HepG2 (cell line): ENCODE results near the gene RAC3. TPM values are rescaled to one million over a fixed set of nuclear protein-coding genes. Genes with fewer than 3 reads are reported as not detected.

Experiments
- ATAC-seq: fragments of 200-7000 bp; cut with Tn5 transposase; 3 replicates; pipeline ENCODE4 v1.9.1; 2020; ENCODE audit warnings: mild to moderate bottlenecking, moderate library complexity
- BruUV-seq: library from RNA; stranded (reverse); fragments of 400-500 nt; replicated peaks from 2 replicates; lab custom pipeline; 2021; lab: Mats Ljungman, UMichigan
- CTCF ChIA-PET: fragments of 300-600 bp; formaldehyde crosslinking; extraction: SDS; loops from one replicate; lab custom pipeline; 2021; ENCODE audit warnings: low total read pairs, inconsistent platforms, low intra/inter-chr PET ratio; lab: Yijun Ruan, JAX
- POLR2A ChIA-PET: fragments of 350-600 bp; sonication (Branson Sonifier 250); formaldehyde crosslinking; loops from one replicate; lab custom pipeline; 2020; ENCODE audit warnings: antibody characterized with exemption, inconsistent platforms; lab: Yijun Ruan, JAX
- DNase-seq: peaks from one replicate; pipeline ENCODE4 v3.0.0-alpha.2; 2015; ENCODE audit warnings: low spot score
- FAIRE-seq: peaks from 3 replicates; lab custom pipeline; 2011; peaks lifted over from hg19 to GRCh38; lab: Jason Lieb, UNC
- H2AFZ ChIP-seq: one replicate; pipeline ENCODE4 v1.6.1; 2011; ENCODE audit warnings: low read length, inconsistent platforms
- H3K27ac ChIP-seq: fragments of 300-600 bp; 3 replicates; pipeline ENCODE4 v1.8.0; 2011; ENCODE audit warnings: mixed run types, mild to moderate bottlenecking, mixed read lengths, low read length, inconsistent platforms; ENCODE audit not compliant: insufficient read depth; ENCODE audit errors: extremely low read length
- H3K27me3 ChIP-seq, 2 experiments: fragments of 200-600 bp in 1 of 2; 2 replicates in 1 of 2; 3 replicates in 1 of 2; pipeline versions ENCODE4 v1.6.0 to v1.8.0; 2011; ENCODE audit warnings: low read length in 2 of 2, mild to moderate bottlenecking in 2 of 2, moderate library complexity in 2 of 2, inconsistent platforms in 1 of 2; ENCODE audit not compliant: insufficient read depth in 2 of 2, control insufficient read depth in 1 of 2
- H3K36me3 ChIP-seq, 2 experiments: fragments of 200-600 bp in 1 of 2; replicated peaks in 1 of 2; 2 replicates in 1 of 2; 3 replicates in 1 of 2; pipeline versions ENCODE4 v1.5.1 to v1.8.0; 2011; ENCODE audit warnings: low read length in 2 of 2, inconsistent platforms in 1 of 2; ENCODE audit not compliant: insufficient read depth in 2 of 2, control insufficient read depth in 1 of 2
- H3K4me1 ChIP-seq: 2 replicates; pipeline ENCODE4 v1.5.1; 2012; ENCODE audit warnings: low read length, inconsistent platforms; ENCODE audit not compliant: insufficient read depth
- H3K4me2 ChIP-seq: 2 replicates; pipeline ENCODE4 v1.6.0; 2011; ENCODE audit warnings: low read depth, low read length, inconsistent platforms
- H3K4me3 ChIP-seq, 3 experiments: fragments of 200-600 bp in 1 of 3; sonication (generic), shearing (Covaris generic) in 1 of 3; replicated peaks in 1 of 3; 2 replicates each; pipeline ENCODE4 v1.5.1; 2011 to 2016; ENCODE audit warnings: low read length in 3 of 3, inconsistent platforms in 2 of 3, low read depth in 2 of 3, mild to moderate bottlenecking in 2 of 3, control low read depth in 1 of 3, mixed read lengths in 1 of 3; ENCODE audit not compliant: insufficient read depth in 1 of 3
- H3K79me2 ChIP-seq: one replicate; pipeline ENCODE4 v1.6.1; 2011; ENCODE audit warnings: low read length, inconsistent platforms; ENCODE audit not compliant: insufficient read depth
- H3K9ac ChIP-seq: 2 replicates; pipeline ENCODE4 v1.6.0; 2011; ENCODE audit warnings: mild to moderate bottlenecking, low read depth, low read length, inconsistent platforms; ENCODE audit not compliant: insufficient read depth
- H3K9me3 ChIP-seq: 2 replicates; pipeline ENCODE4 v1.5.1; 2012; ENCODE audit warnings: mild to moderate bottlenecking, low read length
- H4K20me1 ChIP-seq: 2 replicates; pipeline ENCODE4 v1.6.0; 2011; ENCODE audit warnings: inconsistent platforms, mild to moderate bottlenecking, low read length, moderate library complexity; ENCODE audit not compliant: insufficient read depth
- ARNT2 ChIP-seq: sonication (generic); formaldehyde crosslinking; IDR thresholded peaks from 2 replicates; pipeline ENCODE4 v1.8.0; 2022; ENCODE audit warnings: mild to moderate bottlenecking, low read depth, missing genetic modification reagents, moderate library complexity
- HINFP ChIP-seq: sonication (generic); formaldehyde crosslinking; IDR thresholded peaks from 2 replicates; pipeline ENCODE4 v1.4.0; 2020; ENCODE audit warnings: low read depth, mild to moderate bottlenecking, missing genetic modification reagents
- IRF9 ChIP-seq: sonication (generic); formaldehyde crosslinking; IDR thresholded peaks from 2 replicates; pipeline ENCODE4 v1.8.0; 2022; ENCODE audit warnings: missing genetic modification reagents, mild to moderate bottlenecking, borderline replicate concordance
- MAFG ChIP-seq: sonication (generic); formaldehyde crosslinking; IDR thresholded peaks from 2 replicates; pipeline ENCODE4 v1.5.1; 2020; ENCODE audit warnings: mild to moderate bottlenecking, missing genetic modification reagents
- NPAS2 ChIP-seq: sonication (generic); formaldehyde crosslinking; IDR thresholded peaks from 2 replicates; pipeline ENCODE4 v1.8.0; 2022; ENCODE audit warnings: mild to moderate bottlenecking, missing genetic modification reagents, borderline replicate concordance
- NR1H2 ChIP-seq: sonication (generic); formaldehyde crosslinking; IDR thresholded peaks from 2 replicates; pipeline ENCODE4 v1.8.1; 2022; ENCODE audit warnings: low read depth, missing genetic modification reagents, borderline replicate concordance
- PCBP1 ChIP-seq: fragments of 200-400 bp; formaldehyde crosslinking; IDR thresholded peaks from 2 replicates; pipeline ENCODE4 v1.6.1; 2017; ENCODE audit warnings: mild to moderate bottlenecking, low read depth, low read length, borderline replicate concordance
- RBFOX2 ChIP-seq: fragments of 200-400 bp; formaldehyde crosslinking; IDR thresholded peaks from 2 replicates; pipeline ENCODE4 v1.6.1; 2017; ENCODE audit warnings: low read depth, mild to moderate bottlenecking, low read length
- SMAD1 ChIP-seq: sonication (generic); formaldehyde crosslinking; IDR thresholded peaks from 2 replicates; pipeline ENCODE4 v1.4.0; 2020; ENCODE audit warnings: missing genetic modification reagents, low read depth, mild to moderate bottlenecking, borderline replicate concordance
- STAT5B ChIP-seq: sonication (generic); formaldehyde crosslinking; IDR thresholded peaks from 2 replicates; pipeline ENCODE4 v1.4.0; 2020; ENCODE audit warnings: missing genetic modification reagents
- STAT6 ChIP-seq: sonication (generic); formaldehyde crosslinking; IDR thresholded peaks from 2 replicates; pipeline ENCODE4 v1.4.0; 2020; ENCODE audit warnings: missing genetic modification reagents, mild to moderate bottlenecking, borderline replicate concordance
- TAF15 ChIP-seq: fragments of 200-400 bp; formaldehyde crosslinking; IDR thresholded peaks from one replicate; pipeline ENCODE4 v1.6.1; 2018; ENCODE audit warnings: mild to moderate bottlenecking, low read depth, low read length; ENCODE audit not compliant: poor library complexity, severe bottlenecking
- U2AF1 ChIP-seq: fragments of 200-400 bp; formaldehyde crosslinking; optimal IDR thresholded peaks from 2 replicates; pipeline ENCODE3; 2017; ENCODE audit warnings: mild to moderate bottlenecking, low read depth, low read length
- ZKSCAN5 ChIP-seq: sonication (generic); formaldehyde crosslinking; IDR thresholded peaks from 2 replicates; pipeline ENCODE4 v1.5.1; 2020; ENCODE audit warnings: mild to moderate bottlenecking, missing genetic modification reagents
- ZNF274 ChIP-seq: sonication (generic); formaldehyde crosslinking; IDR thresholded peaks from 2 replicates; pipeline ENCODE4 v1.5.1; 2020; ENCODE audit warnings: mild to moderate bottlenecking, missing genetic modification reagents
- ZNF577 ChIP-seq: sonication (generic); formaldehyde crosslinking; IDR thresholded peaks from 2 replicates; pipeline ENCODE4 v1.4.0; 2020; ENCODE audit warnings: mild to moderate bottlenecking, low read depth, missing genetic modification reagents, borderline replicate concordance
- ZNF776 ChIP-seq: sonication (generic); formaldehyde crosslinking; IDR thresholded peaks from 2 replicates; pipeline ENCODE4 v1.4.0; 2020; ENCODE audit warnings: mild to moderate bottlenecking, missing genetic modification reagents
- ZNF788 ChIP-seq: sonication (generic); formaldehyde crosslinking; IDR thresholded peaks from 2 replicates; pipeline ENCODE4 v1.5.0; 2020; ENCODE audit warnings: mild to moderate bottlenecking, missing genetic modification reagents, borderline replicate concordance
- WGBS: methylation state at CpG from one replicate; pipeline ENCODE4 v1.1.6; 2017; ENCODE audit warnings: low lambda C conversion rate; 5-methylcytosine and 5-hydroxymethylcytosine counted together
- in situ Hi-C: cut with HindIII; loops from 2 replicates; pipeline ENCODE4 v1.10.0; 2017; ENCODE audit warnings: low pct_unique_long_range_greater_than_20kb; ENCODE audit not compliant: extremely low pct_ligation_motif_present
- intact Hi-C: fragments of 100-400 bp; cut with micrococcal nuclease; formaldehyde crosslinking; loops from one replicate; pipeline ENCODE4 v1.10.0; 2022; ENCODE audit not compliant: unreplicated experiment
- polyA plus RNA-seq, 8 experiments: library from polyadenylated mRNA; depleted of rRNA in 3 of 8; stranded (reverse) in 7 of 8; unstranded in 1 of 8; fragments of >200 nt; fragmentation: Illumina TruSeq in 4 of 8; extraction: Trizol in 4 of 8; gene quantifications; 2 replicates each; pipeline versions ENCODE4 v1.2.1 to v1.2.3, GENCODE V29; 2011 to 2016; ENCODE audit warnings: low read depth in 4 of 8, missing spikeins in 1 of 8, mixed read lengths in 1 of 8; ENCODE audit not compliant: insufficient read depth in 1 of 8
- total RNA-seq, 5 experiments: library from RNA; depleted of rRNA; stranded (reverse); fragments of >200 nt; fragmentation: Illumina TruSeq; extraction: Trizol; gene quantifications; 2 replicates each; pipeline ENCODE4 v1.2.3, GENCODE V29; 2016; ENCODE audit warnings: low read depth in 1 of 5

The RAC3 gene
- total and polyA plus RNA-seq, 2 of the 13 experiments (the other 11 are each of a cell fraction or from before 2014, with no cell fraction given): 10.5 to 21.3 TPM

- Histone ChIP-seq H3K4me3 (no peak overlapping the region), H3K9me3 (no peaks in the 10 kb centered on the region), H4K20me1 (no peaks in the 10 kb centered on the region), H3K9ac (peak overlapping the region; percentile 9; the same call in 1 of the 2 replicates), H2AFZ (no peak overlapping the region), H3K4me2 (no peak overlapping the region), H3K27ac (peak overlapping the region; percentile 68), H3K27me3 (no peaks in the 10 kb centered on the region), H3K4me1 (peaks cover 72% of the 10 kb centered on the region), H3K79me2 (peaks cover 6% of the 10 kb centered on the region), H3K36me3 (peaks cover 40 to 63% of the 10 kb centered on the region in 2 experiments)
- WGBS: 95% methylated on average over 36 of the region's 39 CpGs
- in situ Hi-C loops: no loop called here
- intact Hi-C loops: no loop called here
- ChIA-PET POLR2A (interaction anchor here (1.0 to 14.1 kb wide), 6 partner anchors 9 to 52 kb away, joined by 3 to 470 read pairs (median 7); no protein-coding TSS in a partner anchor), CTCF (no interaction called here)
- BruUV-seq: no TSS peak
- FAIRE-seq: no peak
- ATAC-seq: no peak
- no peak for DNase-seq
- TF ChIP-seq RBFOX2: peak; percentile 86
- no peak for TF ChIP-seq STAT5B
- TF ChIP-seq HINFP (CRISPR knock-in tag): no peak
- 0 out of 2 replicates have a peak, but pooled peaks have one; percentile 19 for TF ChIP-seq ARNT2 (CRISPR knock-in tag)
- TF ChIP-seq IRF9 (CRISPR knock-in tag): no peak
- TF ChIP-seq PCBP1: 0 out of 2 replicates have a peak, but pooled peaks have one; percentile 17
- TF ChIP-seq ZNF577 (CRISPR knock-in tag): no peak
- TF ChIP-seq STAT6 (CRISPR knock-in tag): no peak
- no peak for TF ChIP-seq ZKSCAN5 (CRISPR knock-in tag)
- no peak for TF ChIP-seq MAFG (CRISPR knock-in tag)
- TF ChIP-seq TAF15: no peak
- TF ChIP-seq U2AF1: no peak
- no peak for TF ChIP-seq ZNF788 (CRISPR knock-in tag)
- no peak for TF ChIP-seq NR1H2
- TF ChIP-seq SMAD1 (CRISPR knock-in tag): no peak
- no peak for TF ChIP-seq NPAS2 (CRISPR knock-in tag)
- no peak for TF ChIP-seq ZNF776 (CRISPR knock-in tag)
- no peak for TF ChIP-seq ZNF274
Measured at GRCh38 chr17:82010575-82011525, 20.6 kb upstream of the RAC3 start.
